Renal cortex interstitium (tissue), 15 donors: ENCODE results near the gene ARRDC4. TPM values are rescaled to one million over a fixed set of nuclear protein-coding genes. Genes with fewer than 3 reads are reported as not detected.

Experiments used
- DNase-seq, 11 donors: peaks; one replicate each; pipeline ENCODE4 v3.0.0-alpha.2; 2013; ENCODE audit warnings: low read depth in 9 of 11, low spot score in 4 of 11; ENCODE audit errors: extremely low read depth in 1 of 11
- long read RNA-seq, 16 experiments: transcript quantifications; one replicate each; lab custom pipeline, GENCODE V29; 2026
- polyA plus RNA-seq, 3 donors: library from polyadenylated mRNA; unstranded; fragments of 120-200 nt; gene quantifications; one replicate each; pipeline ENCODE4 v1.2.1, GENCODE V29; 2013; ENCODE audit not compliant: insufficient read length in 3 of 3

ARRDC4 gene, protein sequence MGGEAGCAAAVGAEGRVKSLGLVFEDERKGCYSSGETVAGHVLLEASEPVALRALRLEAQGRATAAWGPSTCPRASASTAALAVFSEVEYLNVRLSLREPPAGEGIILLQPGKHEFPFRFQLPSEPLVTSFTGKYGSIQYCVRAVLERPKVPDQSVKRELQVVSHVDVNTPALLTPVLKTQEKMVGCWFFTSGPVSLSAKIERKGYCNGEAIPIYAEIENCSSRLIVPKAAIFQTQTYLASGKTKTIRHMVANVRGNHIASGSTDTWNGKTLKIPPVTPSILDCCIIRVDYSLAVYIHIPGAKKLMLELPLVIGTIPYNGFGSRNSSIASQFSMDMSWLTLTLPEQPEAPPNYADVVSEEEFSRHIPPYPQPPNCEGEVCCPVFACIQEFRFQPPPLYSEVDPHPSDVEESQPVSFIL
- 10 to 100 TPM; 34.2 to 35.6 (median 34.2) TPM for polyA plus RNA-seq
- long read RNA-seq, donor 1, full-length matches to known transcripts: 6 of 6 reads
- long read RNA-seq, donor 1, partial matches to known transcripts: 0 of 6 reads
- long read RNA-seq, donor 1, other reads (novel, unspliced or antisense): 0 of 6 reads
- long read RNA-seq, donor 2, full-length matches to known transcripts: 2 of 2 reads
- long read RNA-seq, donor 2, partial matches to known transcripts: 0 of 2 reads
- long read RNA-seq, donor 2, other reads (novel, unspliced or antisense): 0 of 2 reads
- long read RNA-seq, donor 3, full-length matches to known transcripts: 14 of 14 reads
- long read RNA-seq, donor 3, partial matches to known transcripts: 0 of 14 reads
- long read RNA-seq, donor 3, other reads (novel, unspliced or antisense): 0 of 14 reads
- long read RNA-seq, donor 4, full-length matches to known transcripts: 6 of 6 reads
- long read RNA-seq, donor 4, partial matches to known transcripts: 0 of 6 reads
- long read RNA-seq, donor 4, other reads (novel, unspliced or antisense): 0 of 6 reads
- long read RNA-seq, donor 5: 0 reads
- long read RNA-seq, donor 6, full-length matches to known transcripts: 4 of 4 reads
- long read RNA-seq, donor 6, partial matches to known transcripts: 0 of 4 reads
- long read RNA-seq, donor 6, other reads (novel, unspliced or antisense): 0 of 4 reads
- long read RNA-seq, donor 7, full-length matches to known transcripts: 7 of 7 reads
- long read RNA-seq, donor 7, partial matches to known transcripts: 0 of 7 reads
- long read RNA-seq, donor 7, other reads (novel, unspliced or antisense): 0 of 7 reads
- long read RNA-seq, donor 8: 0 reads
- long read RNA-seq, donor 9, full-length matches to known transcripts: 4 of 27 reads
- long read RNA-seq, donor 9, partial matches to known transcripts: 23 of 27 reads
- long read RNA-seq, donor 9, other reads (novel, unspliced or antisense): 0 of 27 reads
- long read RNA-seq, donor 10, full-length matches to known transcripts: 6 of 6 reads
- long read RNA-seq, donor 10, partial matches to known transcripts: 0 of 6 reads
- long read RNA-seq, donor 10, other reads (novel, unspliced or antisense): 0 of 6 reads
- long read RNA-seq, donor 11, full-length matches to known transcripts: 5 of 26 reads
- long read RNA-seq, donor 11, partial matches to known transcripts: 21 of 26 reads
- long read RNA-seq, donor 11, other reads (novel, unspliced or antisense): 0 of 26 reads
- long read RNA-seq, donor 12, full-length matches to known transcripts: 2 of 2 reads
- long read RNA-seq, donor 12, partial matches to known transcripts: 0 of 2 reads
- long read RNA-seq, donor 12, other reads (novel, unspliced or antisense): 0 of 2 reads
- long read RNA-seq, donor 13: 0 reads
- long read RNA-seq, donor 14, full-length matches to known transcripts: 10 of 10 reads
- long read RNA-seq, donor 14, partial matches to known transcripts: 0 of 10 reads
- long read RNA-seq, donor 14, other reads (novel, unspliced or antisense): 0 of 10 reads
- long read RNA-seq, donor 15, full-length matches to known transcripts: 2 of 2 reads
- long read RNA-seq, donor 15, partial matches to known transcripts: 0 of 2 reads
- long read RNA-seq, donor 15, other reads (novel, unspliced or antisense): 0 of 2 reads
- long read RNA-seq, donor 16, full-length matches to known transcripts: 21 of 21 reads
- long read RNA-seq, donor 16, partial matches to known transcripts: 0 of 21 reads
- long read RNA-seq, donor 16, other reads (novel, unspliced or antisense): 0 of 21 reads

DNA sequence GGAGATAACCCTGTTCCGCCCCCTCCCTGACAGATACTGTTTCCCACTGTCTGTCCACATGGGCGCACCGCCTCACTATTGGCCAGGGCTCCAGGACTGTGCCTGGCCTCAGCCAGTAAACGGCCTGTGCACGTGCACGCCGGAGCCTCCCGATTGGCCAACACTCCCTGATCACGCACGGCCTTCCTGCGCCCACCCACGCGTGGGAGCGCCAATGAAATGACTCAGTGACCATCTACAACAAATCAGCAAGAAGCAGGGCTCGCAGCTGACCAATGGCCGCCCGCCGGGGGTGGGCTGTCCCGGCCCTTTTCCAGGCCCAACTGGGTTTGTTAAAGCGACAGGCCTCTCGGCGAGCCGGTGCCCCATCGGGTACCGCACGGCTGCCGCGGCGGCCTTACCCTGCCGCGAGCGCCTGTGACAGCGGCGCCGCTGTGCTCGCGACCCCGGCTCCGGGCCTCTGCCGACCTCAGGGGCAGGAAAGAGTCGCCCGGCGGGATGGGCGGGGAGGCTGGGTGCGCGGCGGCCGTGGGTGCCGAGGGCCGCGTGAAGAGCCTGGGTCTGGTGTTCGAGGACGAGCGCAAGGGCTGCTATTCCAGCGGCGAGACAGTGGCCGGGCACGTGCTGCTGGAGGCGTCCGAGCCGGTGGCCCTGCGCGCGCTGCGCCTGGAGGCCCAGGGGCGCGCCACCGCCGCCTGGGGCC, at the start of gene ARRDC4:
Gene ARRDC4 (plus strand): TSS at position 340 of the 703 bp plus-strand sequence. CDS start 159 bp downstream, at position 499.
- DNase-seq: peak; percentile 98 to 100 (median 99)

DNA sequence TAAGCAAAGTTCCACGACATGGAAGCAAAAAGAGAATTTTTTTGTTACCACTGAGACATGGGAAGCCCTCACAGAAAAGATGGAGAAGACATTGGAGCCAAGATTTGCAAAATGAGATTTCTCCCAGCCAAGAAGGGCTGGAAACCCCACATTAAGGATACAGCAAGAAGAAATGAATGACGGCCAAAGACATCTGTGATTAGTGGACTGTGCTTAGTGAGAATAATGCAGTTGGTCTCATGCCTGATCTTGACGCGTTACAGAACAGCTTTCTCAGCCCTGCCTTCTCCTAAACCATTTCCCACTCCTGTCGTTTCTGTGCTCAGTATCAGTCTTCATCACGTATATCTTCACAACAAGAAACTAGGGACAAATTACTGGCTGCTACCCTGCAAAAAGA, 45.8 kb upstream of the ARRDC4 start:
- DNase-seq: no peak

DNA sequence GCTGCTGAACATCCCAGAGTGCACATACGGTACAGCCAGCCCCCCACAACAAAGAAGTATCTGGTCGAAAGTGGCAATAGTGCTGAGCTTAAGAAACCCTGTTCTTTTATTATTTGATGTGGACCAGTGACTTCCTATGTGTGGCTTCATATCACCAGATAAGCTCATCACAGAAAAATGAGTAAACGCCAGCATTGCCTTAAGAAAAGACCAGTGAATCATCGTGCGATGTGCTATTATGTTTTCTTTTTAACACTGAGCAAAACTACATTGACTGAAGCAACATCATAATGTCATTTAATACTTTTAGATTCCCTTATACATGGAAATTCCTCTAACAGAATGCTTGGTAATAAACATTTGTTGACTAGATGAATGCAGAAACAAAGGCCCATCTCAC, 45.2 kb upstream of the ARRDC4 start:
- DNase-seq: no peak

DNA sequence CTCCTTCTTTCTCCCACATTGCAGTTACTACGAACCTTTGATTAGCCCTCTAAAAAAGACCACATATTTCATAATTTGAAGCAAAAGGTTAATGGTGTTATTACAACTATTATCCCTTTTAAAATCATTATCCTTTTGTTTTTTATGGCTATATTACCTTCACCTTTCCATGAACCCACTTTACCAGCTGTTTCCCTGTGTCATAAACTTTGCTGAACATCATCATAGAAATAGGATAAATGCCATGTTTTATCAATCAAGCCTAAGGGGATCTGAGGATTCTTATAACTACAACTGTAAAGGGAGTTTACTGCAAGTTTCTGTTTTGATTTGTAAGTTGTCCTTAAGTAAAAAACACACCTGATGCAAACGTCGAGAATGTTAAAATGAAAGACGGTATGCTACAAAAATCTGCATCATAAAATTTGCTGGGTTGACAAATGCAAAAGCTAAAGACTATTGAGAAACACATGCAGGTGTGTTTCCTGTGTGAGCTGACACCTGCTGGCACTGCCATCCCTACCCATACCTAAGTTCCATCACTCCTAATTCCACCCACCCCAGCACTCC, 39.1 kb upstream of the ARRDC4 start:
- DNase-seq: no peak

DNA sequence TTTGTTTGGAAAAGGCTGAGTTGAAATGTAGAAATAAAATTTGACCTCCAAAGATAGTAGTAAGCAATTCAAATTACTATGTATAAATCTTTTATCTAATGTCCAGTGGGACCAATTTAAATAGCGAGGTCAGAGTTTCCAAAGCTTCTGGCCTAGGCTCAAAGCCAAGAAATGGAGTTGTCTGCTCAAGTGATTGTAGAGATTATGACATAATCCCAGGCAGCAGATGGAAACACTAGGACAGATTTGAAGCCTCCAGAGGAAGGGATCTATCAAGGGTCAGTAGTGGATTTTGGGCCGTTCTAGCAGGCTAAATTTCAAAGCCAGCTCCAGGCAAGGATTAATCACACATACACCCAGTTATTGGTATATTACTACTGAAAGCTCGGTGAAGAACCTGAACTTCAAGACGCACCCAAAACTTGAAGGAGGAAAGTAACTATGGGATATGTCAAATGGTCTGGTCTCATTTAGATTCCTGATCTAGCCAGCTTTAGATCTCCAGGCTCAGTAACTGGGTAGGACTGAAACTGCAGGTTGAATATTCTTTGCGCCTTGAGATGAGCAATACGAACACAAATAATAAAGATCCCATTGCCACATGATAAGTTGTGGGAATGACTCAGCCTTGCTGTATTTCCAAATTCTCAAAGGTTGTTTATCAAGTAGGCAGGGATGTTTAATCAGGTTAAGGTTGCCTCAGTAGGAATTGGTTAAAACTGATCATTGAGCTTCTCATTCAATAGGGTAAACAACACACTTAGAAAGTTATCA, 30.9 kb upstream of the ARRDC4 start:
- DNase-seq: no peak

DNA sequence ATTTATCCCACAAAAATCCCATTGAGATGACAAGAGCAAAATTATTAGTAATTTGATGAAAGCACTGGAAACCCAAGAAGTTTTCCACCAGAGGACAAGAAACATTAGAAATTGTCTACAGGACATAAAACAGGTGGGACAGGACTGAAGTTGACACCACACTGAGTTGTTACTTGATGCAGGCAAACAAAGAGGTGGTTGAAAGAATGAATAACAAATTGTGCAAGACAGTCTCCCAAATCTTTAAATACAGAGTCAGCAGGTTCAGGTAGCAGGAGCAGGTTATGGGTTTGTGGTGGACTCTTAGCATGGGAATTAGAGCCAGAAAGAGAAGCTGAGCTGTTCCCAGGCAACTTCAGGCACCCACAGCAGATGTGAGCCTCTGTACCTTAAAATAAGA, 30.3 kb upstream of the ARRDC4 start:
- no peak for DNase-seq

DNA sequence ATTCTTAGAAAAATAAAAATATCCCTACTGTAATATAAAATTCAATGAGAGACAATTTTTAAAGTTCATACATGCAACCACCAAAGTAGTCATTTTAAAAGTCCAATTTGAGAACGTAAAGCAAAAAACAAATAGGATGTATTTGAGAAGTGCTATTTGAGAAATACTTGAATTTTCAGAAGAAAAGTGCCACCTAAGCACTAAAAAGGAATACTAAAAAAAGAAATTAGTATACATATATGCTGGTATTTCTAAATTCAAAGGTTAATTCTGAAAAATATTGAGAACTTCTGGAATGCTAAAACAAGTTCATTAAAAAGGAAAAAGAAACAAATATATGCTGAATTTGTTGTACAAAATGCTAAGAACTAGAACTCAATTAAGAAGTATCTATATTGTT, 29.2 kb upstream of the ARRDC4 start:
- DNase-seq: no peak

DNA sequence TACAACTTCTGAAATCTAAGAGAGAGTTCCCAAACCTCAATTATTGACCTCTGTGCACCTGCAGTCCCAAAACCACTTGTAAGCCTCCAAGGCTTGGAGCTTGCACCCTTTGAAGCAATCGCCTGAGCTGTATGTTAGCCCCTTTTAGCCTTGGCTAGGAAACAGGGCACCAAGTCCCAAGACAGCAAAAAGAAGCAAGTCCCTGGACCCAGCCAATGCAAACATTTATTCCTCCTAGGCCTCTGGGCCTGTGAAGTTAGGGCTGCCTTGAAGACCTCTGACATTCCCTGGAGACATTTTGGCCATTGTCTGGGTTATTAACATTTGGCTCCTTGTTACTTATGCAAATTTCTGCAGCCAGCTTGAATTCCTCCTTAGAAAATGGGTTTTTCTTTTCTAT, 26.9 kb upstream of the ARRDC4 start:
- no peak for DNase-seq

DNA sequence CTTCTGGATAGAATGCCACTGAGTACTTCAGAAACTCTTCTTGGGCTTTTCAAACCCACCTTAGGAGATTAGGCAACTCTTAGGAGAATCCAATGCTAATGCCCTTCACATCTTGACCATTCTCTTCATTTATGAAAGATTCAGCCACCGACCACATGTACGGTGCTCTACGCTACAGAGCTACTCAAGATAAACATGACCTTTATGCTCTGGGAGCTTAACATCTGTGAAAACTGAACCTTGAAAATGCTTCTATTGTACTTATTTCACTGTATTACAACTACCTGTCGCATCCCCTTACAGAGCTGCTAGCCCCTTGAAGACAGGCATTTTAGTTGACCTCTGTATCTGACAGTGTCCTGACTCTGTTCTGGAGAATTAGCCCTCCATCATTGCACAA, 19.5 kb upstream of the ARRDC4 start:
- no peak for DNase-seq

DNA sequence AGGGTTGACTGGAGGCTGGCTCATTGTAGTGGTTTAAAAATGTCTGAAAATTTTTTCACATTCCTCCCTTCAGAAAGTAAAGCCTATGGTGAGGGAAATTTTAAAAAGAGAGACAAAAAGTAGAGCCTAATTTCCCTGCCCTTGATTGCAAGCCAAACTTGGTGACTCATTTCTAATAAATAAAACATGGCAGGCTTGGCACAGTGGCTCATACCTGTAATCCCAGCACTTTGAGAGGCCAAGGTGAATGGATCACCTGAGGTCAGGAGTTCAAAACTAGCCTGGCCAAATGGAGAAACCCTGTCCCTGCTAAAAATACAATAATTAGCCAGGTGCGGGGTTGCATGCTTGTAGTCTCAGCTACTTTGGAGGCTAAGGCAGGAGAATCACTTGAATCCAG, 18.9 kb upstream of the ARRDC4 start:
- no peak for DNase-seq

DNA sequence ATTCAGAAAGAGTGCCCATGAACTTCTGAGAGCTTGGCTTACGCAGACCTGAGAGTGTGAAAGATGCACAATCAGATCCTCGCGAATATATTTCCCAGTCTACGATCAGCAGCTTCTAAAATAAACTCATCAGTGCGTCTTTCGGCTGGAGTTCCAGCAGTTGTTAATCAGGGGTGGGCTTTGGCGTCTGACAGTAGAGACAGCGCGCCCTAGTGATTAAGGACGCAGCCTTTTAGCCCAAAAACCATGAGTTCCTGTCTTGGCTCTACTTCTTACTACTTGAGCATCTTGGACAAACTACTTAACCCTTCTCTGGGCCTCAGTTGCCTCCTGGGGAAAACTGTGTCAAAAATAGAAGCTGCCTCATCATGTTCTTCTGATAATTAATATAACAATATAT, 15.8 kb upstream of the ARRDC4 start:
- no peak for DNase-seq

DNA sequence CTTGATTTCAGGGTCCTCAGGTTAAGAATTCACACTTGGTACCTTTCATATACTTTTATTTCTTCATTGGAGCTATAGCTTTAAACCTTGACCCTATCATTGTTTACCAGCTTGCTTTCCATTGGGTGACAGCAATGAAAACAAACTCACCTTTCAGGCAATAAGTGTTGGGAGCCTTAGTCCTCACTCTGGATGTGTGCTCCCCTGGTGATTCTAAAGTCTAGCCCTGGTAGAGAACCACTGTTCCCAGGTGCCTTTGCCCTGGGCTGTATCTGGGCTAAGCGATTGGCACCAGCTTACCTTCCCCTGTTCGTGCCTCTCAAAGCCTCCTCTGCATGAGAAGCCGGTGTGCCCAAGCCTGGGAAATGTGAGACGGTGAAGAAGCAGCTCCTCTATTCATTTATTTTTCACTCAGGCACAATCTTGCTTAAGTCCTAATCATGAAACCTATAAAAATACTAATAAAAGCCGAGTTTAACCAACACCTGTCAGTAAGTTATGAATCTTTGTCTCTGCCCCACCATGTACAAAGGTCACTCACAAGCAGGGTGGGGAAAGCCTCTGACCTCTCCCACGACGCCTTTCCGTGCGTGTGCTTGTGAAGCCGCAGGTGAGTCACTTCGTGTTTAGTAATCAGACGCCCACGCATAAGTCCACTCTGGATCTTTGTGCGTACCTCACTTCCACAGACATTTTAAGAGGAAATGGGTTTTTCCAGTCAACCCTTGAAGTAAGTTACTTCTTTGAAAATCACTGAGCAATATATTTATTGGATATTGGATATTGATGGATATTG, 12.8 kb upstream of the ARRDC4 start:
- DNase-seq: no peak

DNA sequence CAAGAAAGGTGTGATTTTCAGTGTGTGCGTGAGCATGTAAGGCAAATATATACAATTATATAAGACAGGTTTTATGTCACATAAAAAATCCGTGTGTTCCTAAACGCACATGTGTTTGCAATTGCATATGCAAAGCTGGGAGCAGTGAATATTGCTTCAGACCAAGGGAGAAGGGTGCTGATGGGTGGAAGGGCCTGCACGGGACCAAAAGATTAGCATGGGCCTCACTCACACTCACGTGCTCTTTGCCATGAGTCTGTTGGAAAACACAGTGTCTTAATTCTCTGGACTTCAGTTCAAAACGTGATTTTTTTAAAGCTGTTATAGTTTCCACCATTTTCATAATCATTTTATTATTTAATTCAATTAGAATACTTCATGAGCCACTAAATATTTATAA, 7.2 kb upstream of the ARRDC4 start:
- no peak for DNase-seq

DNA sequence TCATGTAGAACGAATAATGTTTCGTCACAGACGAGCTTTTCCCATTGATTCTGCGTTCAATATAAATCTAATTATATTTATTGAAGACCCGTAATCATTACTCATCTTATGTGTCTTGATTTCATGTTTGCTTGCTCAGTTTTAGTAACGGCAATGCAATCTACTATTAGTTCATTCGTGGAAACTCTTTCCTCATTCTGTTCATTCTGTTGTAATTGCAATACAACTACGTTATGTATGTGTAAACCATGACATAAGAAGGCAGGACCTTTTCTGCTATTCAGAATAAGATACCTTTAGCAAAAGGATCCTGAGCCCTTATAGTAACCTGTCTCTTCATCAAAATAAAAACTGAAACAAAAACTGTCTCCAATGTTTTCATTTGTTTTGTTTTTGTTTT, 6.8 kb upstream of the ARRDC4 start:
- DNase-seq: no peak

DNA sequence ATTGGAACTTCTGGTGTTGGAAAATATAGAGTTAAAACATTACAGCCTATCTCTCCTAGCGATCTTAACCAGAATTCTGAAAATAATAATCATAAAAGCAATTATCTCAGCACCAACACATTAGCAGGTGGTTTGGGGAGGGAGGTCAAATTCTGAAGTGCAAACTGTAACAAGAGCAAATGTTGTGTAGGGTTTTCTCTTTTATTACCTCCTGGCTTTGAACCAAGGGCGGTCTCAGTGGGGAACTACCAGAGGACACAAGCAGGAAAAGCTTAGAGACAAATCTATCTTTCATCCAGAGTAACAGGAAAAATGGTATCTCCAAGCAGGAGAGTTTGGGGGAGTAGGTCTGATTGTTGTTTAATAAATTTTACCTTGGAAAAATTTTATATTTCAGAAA, 5.5 kb upstream of the ARRDC4 start:
- no peak for DNase-seq
